H1 (cell line): ENCODE data around the gene ZRANB3. TPM values are rescaled to one million over a fixed set of nuclear protein-coding genes. Genes with fewer than 3 reads are reported as not detected.

Source experiments
- CTCF ChIA-PET: fragments of 300-600 bp; sonication (Branson Sonifier 250); formaldehyde crosslinking; loops from one replicate; lab custom pipeline; 2021; ENCODE audit not compliant: partially characterized antibody; lab: Charles Lee
- POLR2A ChIA-PET: fragments of 300-600 bp; sonication (Branson Sonifier 250); formaldehyde crosslinking; loops from one replicate; lab custom pipeline; 2021; ENCODE audit warnings: inconsistent platforms; ENCODE audit not compliant: partially characterized antibody; lab: Charles Lee
- DNase-seq, 2 experiments: peaks; one replicate each; pipeline versions ENCODE4 v3.0.0 to v3.0.0-alpha.2; 2010 to 2022; ENCODE audit warnings: low spot score in 2 of 2, low read depth in 1 of 2, mixed read lengths in 1 of 2
- FAIRE-seq: peaks from 2 replicates; lab custom pipeline; 2011; peaks lifted over from hg19 to GRCh38; lab: Jason Lieb, UNC
- H2AFZ ChIP-seq: 2 replicates; pipeline ENCODE4 v1.8.1; 2012; ENCODE audit warnings: low read length, inconsistent platforms
- H2AK5ac ChIP-seq: 2 replicates; pipeline ENCODE4 v1.6.1; 2013; ENCODE audit warnings: low read depth, low read length
- H2BK120ac ChIP-seq: replicated peaks from 2 replicates; pipeline ENCODE3; 2013; ENCODE audit warnings: low read depth, low read length, inconsistent platforms
- H2BK12ac ChIP-seq: 2 replicates; pipeline ENCODE4 v1.6.1; 2013; ENCODE audit warnings: low read depth, low read length
- H2BK15ac ChIP-seq: 2 replicates; pipeline ENCODE4 v1.6.1; 2013; ENCODE audit warnings: low read length
- H2BK20ac ChIP-seq: 2 replicates; pipeline ENCODE4 v1.6.1; 2013; ENCODE audit warnings: low read length
- H2BK5ac ChIP-seq: 2 replicates; pipeline ENCODE4 v1.6.1; 2013; ENCODE audit warnings: low read depth, low read length
- H3K14ac ChIP-seq: 2 replicates; pipeline ENCODE4 v1.6.1; 2013; ENCODE audit warnings: inconsistent platforms; ENCODE audit not compliant: insufficient read length
- H3K18ac ChIP-seq: 2 replicates; pipeline ENCODE4 v1.6.1; 2013; ENCODE audit warnings: low read length; ENCODE audit errors: extremely low read depth
- H3K23ac ChIP-seq: 2 replicates; pipeline ENCODE4 v1.6.1; 2013; ENCODE audit warnings: inconsistent platforms; ENCODE audit not compliant: insufficient read length
- H3K23me2 ChIP-seq: 2 replicates; pipeline ENCODE4 v1.6.1; 2013; ENCODE audit warnings: low read depth, low read length
- H3K27ac ChIP-seq: 2 replicates; pipeline ENCODE4 v1.6.1; 2011; ENCODE audit warnings: low read depth, low read length, inconsistent platforms
- H3K27me3 ChIP-seq, 4 experiments: replicated peaks in 1 of 4; 1 replicate in 1 of 4; 2 replicates in 3 of 4; pipeline versions ENCODE4 v1.6.1 to v1.8.1; 2011 to 2013; ENCODE audit warnings: low read length in 3 of 4, mild to moderate bottlenecking in 3 of 4, inconsistent platforms in 2 of 4, mixed read lengths in 2 of 4, moderate library complexity in 1 of 4; ENCODE audit not compliant: control insufficient read depth in 3 of 4, insufficient read depth in 3 of 4; ENCODE audit errors: extremely low read depth in 1 of 4
- H3K36me3 ChIP-seq, 4 experiments: 2 replicates each; pipeline versions ENCODE4 v1.6.1 to v1.8.1; 2011 to 2013; ENCODE audit warnings: mild to moderate bottlenecking in 4 of 4, low read length in 3 of 4, moderate library complexity in 2 of 4, control low read depth in 1 of 4, inconsistent platforms in 1 of 4; ENCODE audit not compliant: insufficient read depth in 4 of 4, control insufficient read depth in 2 of 4
- H3K4ac ChIP-seq: replicated peaks from 2 replicates; pipeline ENCODE3; 2013; ENCODE audit warnings: low read length, low read depth, mixed read lengths, inconsistent platforms; ENCODE audit not compliant: insufficient read length
- H3K4me1 ChIP-seq, 4 experiments: replicated peaks in 1 of 4; 1 replicate in 1 of 4; 2 replicates in 3 of 4; pipeline versions ENCODE4 v1.6.1 to v1.8.1; 2011 to 2013; ENCODE audit warnings: low read length in 3 of 4, inconsistent platforms in 2 of 4, mixed read lengths in 1 of 4; ENCODE audit not compliant: insufficient read depth in 4 of 4, control insufficient read depth in 3 of 4
- H3K4me2 ChIP-seq, 2 experiments: 2 replicates each; pipeline versions ENCODE4 v1.6.1 to v1.8.1; 2011 to 2013; ENCODE audit warnings: low read depth in 2 of 2, low read length in 2 of 2, control low read depth in 1 of 2, inconsistent platforms in 1 of 2, mild to moderate bottlenecking in 1 of 2; ENCODE audit not compliant: insufficient read depth in 1 of 2
- H3K4me3 ChIP-seq, 4 experiments: fragments of 200-600, 300-600 bp in 1 of 4; sonication (generic), shearing (Covaris generic), sonication (Bioruptor Twin) in 1 of 4; 2 replicates each; pipeline versions ENCODE4 v1.5.1 to v1.8.1; 2011 to 2016; ENCODE audit warnings: low read length in 4 of 4, low read depth in 3 of 4, control low read depth in 2 of 4, inconsistent platforms in 2 of 4, mild to moderate bottlenecking in 2 of 4, mixed read lengths in 1 of 4, moderate library complexity in 1 of 4; ENCODE audit not compliant: insufficient read depth in 2 of 4; ENCODE audit errors: extremely low read depth in 1 of 4
- H3K56ac ChIP-seq: replicated peaks from 2 replicates; pipeline ENCODE3; 2013; ENCODE audit warnings: low read depth, mild to moderate bottlenecking, mixed read lengths, low read length, inconsistent platforms; ENCODE audit not compliant: insufficient read length
- H3K79me1 ChIP-seq: 2 replicates; pipeline ENCODE4 v1.6.1; 2013; ENCODE audit warnings: low read depth, low read length, control low read depth
- H3K79me2 ChIP-seq, 2 experiments: 2 replicates each; pipeline versions ENCODE4 v1.6.1 to v1.8.1; 2012 to 2013; ENCODE audit warnings: low read length in 2 of 2, mild to moderate bottlenecking in 2 of 2, inconsistent platforms in 1 of 2; ENCODE audit not compliant: insufficient read depth in 2 of 2, control insufficient read depth in 1 of 2
- H3K9ac ChIP-seq, 4 experiments: replicated peaks in 1 of 4; 1 replicate in 1 of 4; 2 replicates in 3 of 4; pipeline versions ENCODE4 v1.6.1 to v1.8.1; 2011 to 2013; ENCODE audit warnings: low read depth in 3 of 4, low read length in 3 of 4, control low read depth in 2 of 4, mild to moderate bottlenecking in 2 of 4, moderate library complexity in 2 of 4, inconsistent platforms in 1 of 4; ENCODE audit errors: extremely low read depth in 1 of 4
- H3K9me3 ChIP-seq, 2 experiments: 2 replicates each; pipeline versions ENCODE4 v1.6.1 to v1.8.1; 2012 to 2013; ENCODE audit warnings: mild to moderate bottlenecking in 2 of 2, moderate library complexity in 2 of 2, control low read depth in 1 of 2, inconsistent platforms in 1 of 2, low read depth in 1 of 2, low read length in 1 of 2, mixed read lengths in 1 of 2; ENCODE audit not compliant: insufficient read depth in 2 of 2
- H4K20me1 ChIP-seq, 2 experiments: replicated peaks in 1 of 2; 2 replicates each; pipeline versions ENCODE3 to v1.8.1; 2011 to 2013; ENCODE audit warnings: inconsistent platforms in 2 of 2, low read length in 2 of 2, mild to moderate bottlenecking in 1 of 2; ENCODE audit not compliant: insufficient read depth in 2 of 2, control insufficient read depth in 1 of 2
- H4K5ac ChIP-seq: 2 replicates; pipeline ENCODE4 v1.6.1; 2013; ENCODE audit warnings: low read length, low read depth, mixed read lengths, inconsistent platforms; ENCODE audit not compliant: insufficient read length
- H4K8ac ChIP-seq: 2 replicates; pipeline ENCODE4 v1.8.0; 2013; ENCODE audit warnings: mild to moderate bottlenecking, moderate library complexity, low read length, inconsistent platforms; ENCODE audit not compliant: insufficient read depth; ENCODE audit errors: extremely low read depth
- H4K91ac ChIP-seq: replicated peaks from 2 replicates; pipeline ENCODE3; 2013; ENCODE audit warnings: low read length, mixed read lengths, inconsistent platforms; ENCODE audit not compliant: insufficient read length
- GTF2F1 ChIP-seq: IDR thresholded peaks from 2 replicates; pipeline ENCODE4 v1.6.1; 2012; ENCODE audit warnings: low read depth, low read length, improper control_type of control experiment, borderline replicate concordance
- KDM5A ChIP-seq: fragments of 200-600 bp; IDR thresholded peaks from 2 replicates; pipeline ENCODE4 v1.7.1; 2012; ENCODE audit warnings: mild to moderate bottlenecking, low read length, inconsistent platforms, mixed read lengths
- POLR2AphosphoS5 ChIP-seq: IDR thresholded peaks from 2 replicates; pipeline ENCODE4 v1.6.1; 2011; ENCODE audit warnings: low read depth, low read length
- WGBS, 2 experiments: shearing (Covaris generic) in 1 of 2; methylation state at CpG; one replicate each; pipeline versions ENCODE4 v1.1.6 to v1.1.7; 2013 to 2015; ENCODE audit warnings: low lambda C conversion rate in 2 of 2, mixed read lengths in 2 of 2, inconsistent platforms in 1 of 2, low coverage in 1 of 2, missing lambda C conversion rate in 1 of 2; ENCODE audit not compliant: insufficient replicate concordance in 2 of 2, insufficient coverage in 1 of 2, insufficient read length in 1 of 2; ENCODE audit errors: extremely low coverage in 1 of 2, missing lambda C conversion rate in 1 of 2; 5-methylcytosine and 5-hydroxymethylcytosine counted together
- polyA plus RNA-seq, 7 experiments: library from polyadenylated mRNA; depleted of rRNA in 3 of 7; stranded (reverse) in 5 of 7; unstranded in 2 of 7; fragments of >200 nt in 5 of 7; fragments of 200-250 nt in 2 of 7; gene quantifications; 1 replicate in 5 of 7; 2 replicates in 1 of 7; 4 replicates in 1 of 7; pipeline versions ENCODE4 v1.2.1 to v1.2.3, GENCODE V29; 2011 to 2013; ENCODE audit warnings: missing spikeins in 2 of 7, mixed read lengths in 2 of 7
- total RNA-seq: library from RNA; stranded (reverse); fragmentation: NEBNext Ultra II Directional; extraction: Animal tissue kit (Norgen Biotek cat#: 25700); gene quantifications from 2 replicates; pipeline ENCODE4 v1.2.1, GENCODE V29; 2021

ZRANB3 gene
- total and polyA plus RNA-seq, 2 of the 8 experiments (the other 6 are each of a cell fraction or from before 2014, with no cell fraction given): 4.5 to 19.3 TPM

DNA sequence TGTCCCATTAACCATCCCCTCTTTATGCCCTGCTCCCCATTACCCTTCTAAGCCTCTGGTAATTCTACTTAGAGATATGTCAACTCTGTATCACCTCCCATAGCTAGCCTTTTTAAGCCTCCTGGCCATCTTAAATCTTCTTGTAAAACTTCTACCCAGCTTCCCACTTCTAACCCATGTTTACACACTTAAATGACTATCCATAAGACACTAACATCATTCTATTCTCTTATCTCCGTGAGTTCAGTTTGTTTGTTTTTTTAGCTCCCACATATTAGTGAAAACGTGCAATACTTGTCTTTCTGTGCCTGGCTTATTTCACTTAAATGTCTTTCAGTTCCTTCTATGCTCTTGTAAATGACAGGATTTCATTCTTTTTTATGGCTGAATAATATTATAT is 436.5 kb downstream of the ZRANB3 start:
- no peak for DNase-seq
- Histone ChIP-seq H3K9me3 (no peaks in the 10 kb centered on the region), H3K56ac (no peak overlapping the region), H3K36me3 (peaks cover 0 to 11% (median 0%) of the 10 kb centered on the region in 4 experiments; a peak in 3 of 8 replicates), H3K23ac (no peak overlapping the region), H4K8ac (no peak overlapping the region), H2AFZ (no peak overlapping the region), H3K79me2 (peaks cover 0 to 4% of the 10 kb centered on the region in 2 experiments; a peak in 1 of 4 replicates), H3K9ac (no peak overlapping the region), H3K4me3 (no peak overlapping the region), H3K4me2 (no peak overlapping the region), H4K20me1 (peaks cover 0 to 2% of the 10 kb centered on the region in 2 experiments), H2BK20ac (no peak overlapping the region), H3K4ac (no peak overlapping the region), H3K27ac (no peak overlapping the region), H3K23me2 (no peaks in the 10 kb centered on the region), H3K27me3 (no peaks in the 10 kb centered on the region), H3K18ac (no peak overlapping the region), H2AK5ac (no peak overlapping the region), H2BK15ac (no peak overlapping the region), H2BK12ac (no peak overlapping the region), H3K4me1 (no peaks in the 10 kb centered on the region), H3K79me1 (no peaks in the 10 kb centered on the region), H4K91ac (no peak overlapping the region), H2BK120ac (no peak overlapping the region), H3K14ac (no peak overlapping the region), H4K5ac (no peak overlapping the region), H2BK5ac (no peak overlapping the region)
- 96% methylated on average over 2 of the region's 2 CpGs; no CpG with 5 or more reads in 1 of the 2 experiments for whole genome bisulfite sequencing, 2 experiments
- FAIRE-seq: no peak
- CTCF ChIA-PET: interaction anchor here (0.9 to 1.6 kb wide), 2 partner anchors 9 to 43 kb away, joined by 3 to 4 read pairs; no protein-coding TSS in a partner anchor
- POLR2A ChIA-PET: interaction anchor here (0.7 kb wide), 1 partner anchor 41 kb away, joined by 3 read pairs; no protein-coding TSS in a partner anchor
- TF ChIP-seq POLR2AphosphoS5 (no peak), KDM5A (no peak), GTF2F1 (no peak)
